ENCODE measurements around the gene PTPRK. TPM values are rescaled to one million over a fixed set of nuclear protein-coding genes. Genes with fewer than 3 reads are reported as not detected.

Gene PTPRK
- polyA plus RNA-seq, 3 donors = 0.01 TPM; not detected in 2

DNA sequence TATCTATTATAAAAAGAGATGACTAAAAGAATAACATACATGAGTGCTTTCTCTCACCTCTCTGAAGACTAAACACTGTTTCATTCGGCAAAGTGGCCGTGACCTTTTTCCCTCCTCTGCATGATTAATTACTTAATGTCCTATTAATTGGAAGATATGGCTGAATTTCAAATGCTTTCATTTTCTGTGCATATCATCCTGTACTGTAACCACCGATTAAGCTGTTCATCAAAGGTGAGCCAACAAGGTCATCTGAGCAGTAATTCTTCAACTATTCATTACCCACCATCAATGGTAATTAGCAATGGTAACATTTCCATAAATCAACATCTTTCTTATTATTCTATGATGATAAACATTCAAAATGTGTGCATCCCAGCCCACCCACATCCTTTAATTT, 125.2 kb downstream of the PTPRK start:
- H3K4me3 ChIP-seq (replicated peaks in 1 of 3; ENCODE audit: low read depth in 2 of 3, low read length in 3 of 3) = no peak overlapping the region
- Mint-ChIP-seq H3K4me1 (no peaks in the 10 kb centered on the region), H3K27me3 (ENCODE audit: low read depth in 3 of 3) (no peaks in the 10 kb centered on the region), H3K4me3 (no peak overlapping the region), H3K9me3 (peaks cover 0 to 4% (median 2%) of the 10 kb centered on the region in 7 donors), H3K36me3 (no peaks in the 10 kb centered on the region), H3K27ac (no peak overlapping the region)
- no peak overlapping the region for H3K4me2 ChIP-seq (replicated peaks; ENCODE audit: extremely low read depth, low read length, poor library complexity, severe bottlenecking)
- no peak overlapping the region for H3K9ac ChIP-seq (ENCODE audit: insufficient read depth, low read length, poor library complexity, severe bottlenecking)
- H3K4me1 ChIP-seq (ENCODE audit: control insufficient read depth in 1 of 2, insufficient read depth in 2 of 2, low read length in 2 of 2) = no peaks in the 10 kb centered on the region
- H3K27me3 ChIP-seq (ENCODE audit: control insufficient read depth in 2 of 2, insufficient read depth in 2 of 2, low read length in 2 of 2) = no peaks in the 10 kb centered on the region
- no peak overlapping the region for H2AFZ ChIP-seq (ENCODE audit: insufficient read depth, low read depth, low read length, poor library complexity, severe bottlenecking)
- H3K79me2 ChIP-seq (ENCODE audit: insufficient read depth, low read length) = no peaks in the 10 kb centered on the region
- no peak for DNase-seq
- TF ChIP-seq, protein P1, sequence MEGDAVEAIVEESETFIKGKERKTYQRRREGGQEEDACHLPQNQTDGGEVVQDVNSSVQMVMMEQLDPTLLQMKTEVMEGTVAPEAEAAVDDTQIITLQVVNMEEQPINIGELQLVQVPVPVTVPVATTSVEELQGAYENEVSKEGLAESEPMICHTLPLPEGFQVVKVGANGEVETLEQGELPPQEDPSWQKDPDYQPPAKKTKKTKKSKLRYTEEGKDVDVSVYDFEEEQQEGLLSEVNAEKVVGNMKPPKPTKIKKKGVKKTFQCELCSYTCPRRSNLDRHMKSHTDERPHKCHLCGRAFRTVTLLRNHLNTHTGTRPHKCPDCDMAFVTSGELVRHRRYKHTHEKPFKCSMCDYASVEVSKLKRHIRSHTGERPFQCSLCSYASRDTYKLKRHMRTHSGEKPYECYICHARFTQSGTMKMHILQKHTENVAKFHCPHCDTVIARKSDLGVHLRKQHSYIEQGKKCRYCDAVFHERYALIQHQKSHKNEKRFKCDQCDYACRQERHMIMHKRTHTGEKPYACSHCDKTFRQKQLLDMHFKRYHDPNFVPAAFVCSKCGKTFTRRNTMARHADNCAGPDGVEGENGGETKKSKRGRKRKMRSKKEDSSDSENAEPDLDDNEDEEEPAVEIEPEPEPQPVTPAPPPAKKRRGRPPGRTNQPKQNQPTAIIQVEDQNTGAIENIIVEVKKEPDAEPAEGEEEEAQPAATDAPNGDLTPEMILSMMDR (IDR thresholded peaks at IDR 0.05) = no peak
- H3K36me3 ChIP-seq (replicated peaks in 1 of 2; ENCODE audit: control insufficient read depth in 1 of 2, insufficient read depth in 2 of 2, low read length in 2 of 2) = no peaks in the 10 kb centered on the region
- WGBS (ENCODE audit: insufficient coverage) = no CpG with 5 or more reads among the region's 3 CpGs
- peaks cover 0 to 6% of the 10 kb centered on the region in 2 donors for H3K9me3 ChIP-seq (replicated peaks in 1 of 2; ENCODE audit: control insufficient read depth in 1 of 2, insufficient read depth in 1 of 2, low read length in 2 of 2)
- H4K20me1 ChIP-seq (ENCODE audit: insufficient read depth, low read length) = no peaks in the 10 kb centered on the region
- intact Hi-C loops (cut with micrococcal nuclease) = no loop called here
- no peak overlapping the region for H3K27ac ChIP-seq (ENCODE audit: low read depth in 1 of 2, low read length in 2 of 2)

DNA sequence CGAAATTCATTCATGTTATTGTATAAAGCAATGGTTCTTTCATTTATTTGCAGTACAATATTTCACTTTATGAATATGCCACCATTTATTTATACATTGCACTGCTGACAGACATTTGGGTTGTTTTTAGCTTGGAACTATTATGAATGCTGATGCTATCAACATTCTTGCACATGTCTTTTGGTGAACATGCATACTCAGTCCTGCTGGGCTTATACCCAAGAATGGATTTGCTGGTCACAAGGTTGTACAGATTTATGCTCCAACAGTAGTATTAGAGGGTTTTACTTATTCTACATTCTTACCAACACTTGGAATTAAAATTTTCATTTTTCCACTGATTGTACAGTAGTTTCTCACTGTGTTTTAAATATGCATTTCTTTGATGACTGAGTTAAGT, 126.2 kb downstream of the PTPRK start:
- H3K4me2 ChIP-seq (replicated peaks; ENCODE audit: extremely low read depth, low read length, poor library complexity, severe bottlenecking) = no peak overlapping the region
- H3K9ac ChIP-seq (ENCODE audit: insufficient read depth, low read length, poor library complexity, severe bottlenecking) = no peak overlapping the region
- Mint-ChIP-seq H3K36me3 (no peaks in the 10 kb centered on the region), H3K27me3 (ENCODE audit: low read depth in 3 of 3) (no peaks in the 10 kb centered on the region), H3K27ac (no peak overlapping the region), H3K9me3 (peaks cover 0 to 4% (median 2%) of the 10 kb centered on the region in 7 donors), H3K4me1 (no peaks in the 10 kb centered on the region), H3K4me3 (no peak overlapping the region)
- no peaks in the 10 kb centered on the region for H3K36me3 ChIP-seq (replicated peaks in 1 of 2; ENCODE audit: control insufficient read depth in 1 of 2, insufficient read depth in 2 of 2, low read length in 2 of 2)
- TF ChIP-seq, protein P1 (IDR thresholded peaks at IDR 0.05) = no peak
- no CpG with 5 or more reads among the region's 1 CpG for WGBS (ENCODE audit: insufficient coverage)
- no peak overlapping the region for H3K27ac ChIP-seq (ENCODE audit: low read depth in 1 of 2, low read length in 2 of 2)
- intact Hi-C loops (cut with micrococcal nuclease) = no loop called here
- no peaks in the 10 kb centered on the region for H3K4me1 ChIP-seq (ENCODE audit: control insufficient read depth in 1 of 2, insufficient read depth in 2 of 2, low read length in 2 of 2)
- H4K20me1 ChIP-seq (ENCODE audit: insufficient read depth, low read length) = no peaks in the 10 kb centered on the region
- H3K4me3 ChIP-seq (replicated peaks in 1 of 3; ENCODE audit: low read depth in 2 of 3, low read length in 3 of 3) = no peak overlapping the region
- no peak overlapping the region for H2AFZ ChIP-seq (ENCODE audit: insufficient read depth, low read depth, low read length, poor library complexity, severe bottlenecking)
- H3K79me2 ChIP-seq (ENCODE audit: insufficient read depth, low read length) = no peaks in the 10 kb centered on the region
- peaks cover 0 to 6% of the 10 kb centered on the region in 2 donors for H3K9me3 ChIP-seq (replicated peaks in 1 of 2; ENCODE audit: control insufficient read depth in 1 of 2, insufficient read depth in 1 of 2, low read length in 2 of 2)
- no peak for DNase-seq
- H3K27me3 ChIP-seq (ENCODE audit: control insufficient read depth in 2 of 2, insufficient read depth in 2 of 2, low read length in 2 of 2) = no peaks in the 10 kb centered on the region

Data from CD14-positive monocyte (primary cell).